Midbrain (tissue), 1 donor: ENCODE results near the gene MNS1.
"Not testable (repeated sequence)": the region's sequence is repeated elsewhere in the genome, so short reads cannot be mapped to it uniquely, and the experiment has no call there.

ENCODE experiments used
- DNase-seq: peaks from one replicate; lab custom pipeline; 2025; lab: John Stamatoyannopoulos, UW

MNS1 gene

DNA sequence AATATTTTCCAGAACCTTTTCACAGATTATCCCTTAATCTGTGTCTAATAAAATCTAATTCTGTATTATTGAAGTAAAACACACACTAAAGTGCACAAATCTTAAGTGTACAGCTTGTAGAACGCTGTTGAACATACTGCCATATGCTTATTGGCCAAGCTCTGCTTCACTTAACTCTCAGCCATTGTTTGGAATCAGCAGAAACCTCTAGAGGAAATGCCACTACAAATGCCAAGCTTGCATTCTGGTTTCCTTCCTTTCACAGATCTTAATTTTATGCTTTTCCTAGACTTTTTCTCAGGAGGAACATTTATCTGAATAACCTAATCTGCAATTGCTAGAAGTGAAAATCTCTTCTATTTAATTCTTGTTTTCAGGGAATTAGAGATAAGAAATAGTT lies 10.1 kb downstream of the MNS1 start:
- DNase-seq: no peak

GRCh38 chr15:56445746-56446145 lies 19.2 kb downstream of the MNS1 start:
- no peak for DNase-seq

GRCh38 chr15:56442354-56442753 lies 22.6 kb downstream of the MNS1 start:
- DNase-seq: no peak

GRCh38 chr15:56440214-56440770 lies 24.6 kb downstream of the MNS1 start:
- no peak for DNase-seq

- DNase-seq: no peak
Measured at GRCh38 chr15:56432304-56432703, 32.6 kb downstream of the MNS1 start.

- DNase-seq: peak; percentile 9
Measured at GRCh38 chr15:56428821-56429458, 36.0 kb downstream of the MNS1 start.

DNA sequence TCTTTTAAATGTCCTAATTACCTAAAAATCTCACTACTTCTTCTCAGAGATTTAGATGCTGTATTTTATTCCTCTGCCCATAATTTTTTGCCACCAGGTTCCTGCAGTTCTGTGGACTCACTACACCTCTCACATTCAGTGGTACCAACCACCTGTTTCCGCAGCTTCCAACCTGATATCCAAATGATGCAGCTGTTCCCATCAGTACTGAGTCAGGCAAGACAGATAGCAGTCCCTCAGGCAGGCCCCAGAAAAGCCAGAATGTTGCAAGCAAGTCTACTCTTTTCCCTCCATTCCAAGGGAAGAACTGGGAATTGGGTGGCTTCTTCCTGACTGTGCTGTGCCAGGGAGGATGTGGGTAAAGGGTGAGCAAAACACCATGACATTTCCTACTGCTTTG lies 39.0 kb downstream of the MNS1 start:
- DNase-seq: no peak

- DNase-seq: no peak
Measured at GRCh38 chr15:56425276-56425675, 39.7 kb downstream of the MNS1 start.

- not testable (repeated sequence) for DNase-seq
Measured at GRCh38 chr15:56413114-56413733, 51.7 kb downstream of the MNS1 start.

DNA sequence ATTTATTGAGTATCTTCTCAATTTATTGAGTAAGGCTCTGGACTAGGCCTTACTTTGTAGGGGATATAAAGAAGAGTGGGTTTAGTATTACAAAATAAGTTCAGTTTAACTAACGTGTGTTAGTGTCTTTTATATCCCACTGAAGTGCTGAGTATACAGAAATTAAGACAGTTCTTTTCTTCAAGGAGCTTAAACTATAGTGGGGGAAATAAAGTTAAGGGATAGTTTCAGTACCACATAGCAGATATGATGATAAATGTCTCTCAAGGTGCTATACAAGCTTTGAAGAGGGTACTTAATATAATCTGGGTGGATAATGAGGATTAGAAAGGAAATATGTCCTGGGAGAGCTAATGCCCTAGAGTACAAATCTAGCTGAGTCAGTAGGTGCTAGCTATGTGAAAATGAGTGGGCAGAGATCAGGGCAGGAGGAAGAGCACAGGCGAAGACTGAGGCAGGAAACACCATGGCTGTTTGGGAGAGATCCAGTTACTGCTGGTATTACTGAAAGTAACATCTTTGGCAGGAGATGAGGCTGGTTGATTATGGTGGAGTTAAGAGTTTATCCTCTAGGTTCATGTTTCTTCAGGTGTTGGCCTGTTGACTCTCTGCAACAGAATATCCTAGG lies 53.7 kb downstream of the MNS1 start:
- DNase-seq: no peak

GRCh38 chr15:56410721-56411120 lies 54.2 kb downstream of the MNS1 start:
- no peak for DNase-seq

DNA sequence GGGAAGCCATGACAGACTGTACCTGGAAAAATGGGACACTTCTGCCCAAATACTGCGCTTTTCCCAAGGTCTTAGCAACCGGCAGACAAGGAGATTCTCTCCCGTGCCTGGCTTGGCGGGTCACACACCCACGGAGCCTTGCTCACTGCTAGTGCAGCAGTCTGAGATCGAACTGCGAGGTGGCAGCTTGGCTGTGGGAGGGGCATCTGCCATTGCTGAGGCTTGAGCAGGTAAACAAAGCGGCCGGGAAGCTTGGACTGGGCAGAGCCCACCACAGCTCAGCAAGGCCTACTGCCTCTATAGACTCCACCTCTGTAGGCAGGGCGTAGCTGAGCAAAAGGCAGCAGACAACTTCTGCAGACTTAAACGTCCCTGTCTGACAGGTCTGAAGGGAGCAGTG lies 65.7 kb downstream of the MNS1 start:
- not testable (repeated sequence) for DNase-seq

DNA sequence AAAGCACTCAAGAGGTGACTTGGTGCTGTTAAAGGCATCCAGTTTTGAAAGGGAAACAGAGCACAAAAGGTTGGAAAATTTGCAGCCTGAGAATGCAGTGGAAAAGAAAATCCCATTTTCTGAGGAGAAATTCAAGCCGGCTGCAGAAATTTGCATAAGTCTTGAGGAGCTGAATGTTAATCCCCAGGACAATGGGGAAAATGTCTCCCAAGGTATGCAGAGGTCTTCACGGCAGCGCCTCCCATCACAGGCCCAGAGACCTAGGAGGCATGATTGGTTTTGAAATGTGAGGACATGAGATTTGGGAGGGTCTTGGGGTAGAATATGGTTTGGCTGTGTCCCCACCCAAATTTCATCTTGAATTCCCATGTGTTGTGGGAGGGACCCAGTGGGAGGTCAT lies 67.6 kb downstream of the MNS1 start:
- DNase-seq: not testable (repeated sequence)

- DNase-seq: no peak
Measured at GRCh38 chr15:56394909-56395308, 70.0 kb downstream of the MNS1 start.

GRCh38 chr15:56393277-56393676 lies 71.7 kb downstream of the MNS1 start:
- DNase-seq: no peak

DNA sequence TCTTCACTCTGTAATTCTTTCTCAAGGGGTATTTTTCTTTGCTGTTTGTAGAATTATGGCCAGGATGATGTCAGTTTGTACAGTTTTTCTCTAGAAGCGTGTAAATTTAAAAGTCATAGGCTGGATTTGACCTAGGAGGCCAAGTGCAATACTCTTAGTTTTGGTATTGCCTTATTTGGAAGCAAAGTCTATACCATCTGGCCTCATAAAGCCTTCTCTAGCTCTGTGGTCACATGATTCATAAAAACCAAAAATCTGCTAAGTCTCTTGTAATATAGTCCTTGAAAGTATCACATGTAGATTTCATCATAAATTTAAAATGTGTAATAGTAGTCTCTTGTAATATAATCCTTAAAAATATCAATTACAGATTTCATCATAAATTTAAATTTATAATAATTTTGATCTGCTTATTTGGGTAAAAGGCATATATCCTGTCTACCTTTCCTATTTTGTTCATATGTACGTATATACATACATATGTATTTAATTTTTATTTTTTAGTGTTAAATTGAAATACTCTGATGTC lies 74.1 kb downstream of the MNS1 start:
- no peak for DNase-seq

DNA sequence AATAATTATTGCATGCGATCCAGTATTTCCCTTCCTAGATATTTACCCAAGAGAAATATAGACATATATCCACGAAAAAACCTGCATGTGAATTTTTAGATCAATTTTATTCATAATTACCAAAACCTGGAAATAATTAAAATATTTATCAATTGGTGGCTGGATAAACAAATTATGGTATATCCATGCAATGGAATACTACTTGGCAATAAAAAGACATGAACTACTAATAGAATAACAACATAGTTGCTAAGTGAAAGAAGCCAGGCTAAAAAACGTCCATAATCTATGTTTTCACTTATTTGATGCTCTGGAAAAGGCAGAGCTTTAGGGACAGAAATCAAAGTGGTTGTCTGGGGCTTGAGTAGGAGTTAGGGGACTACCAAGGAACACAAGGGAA lies 79.0 kb downstream of the MNS1 start:
- DNase-seq: no peak

GRCh38 chr15:56383010-56383409 lies 81.9 kb downstream of the MNS1 start:
- no peak for DNase-seq
